ENCODE results near the gene ZNF329. TPM values are rescaled to one million over a fixed set of nuclear protein-coding genes. Genes with fewer than 3 reads are reported as not detected.

The ZNF329 gene
- total and polyA plus RNA-seq, 2 of the 13 experiments (the other 11 are each of a cell fraction or from before 2014, with no cell fraction given): 3.8 to 9.6 TPM

DNA sequence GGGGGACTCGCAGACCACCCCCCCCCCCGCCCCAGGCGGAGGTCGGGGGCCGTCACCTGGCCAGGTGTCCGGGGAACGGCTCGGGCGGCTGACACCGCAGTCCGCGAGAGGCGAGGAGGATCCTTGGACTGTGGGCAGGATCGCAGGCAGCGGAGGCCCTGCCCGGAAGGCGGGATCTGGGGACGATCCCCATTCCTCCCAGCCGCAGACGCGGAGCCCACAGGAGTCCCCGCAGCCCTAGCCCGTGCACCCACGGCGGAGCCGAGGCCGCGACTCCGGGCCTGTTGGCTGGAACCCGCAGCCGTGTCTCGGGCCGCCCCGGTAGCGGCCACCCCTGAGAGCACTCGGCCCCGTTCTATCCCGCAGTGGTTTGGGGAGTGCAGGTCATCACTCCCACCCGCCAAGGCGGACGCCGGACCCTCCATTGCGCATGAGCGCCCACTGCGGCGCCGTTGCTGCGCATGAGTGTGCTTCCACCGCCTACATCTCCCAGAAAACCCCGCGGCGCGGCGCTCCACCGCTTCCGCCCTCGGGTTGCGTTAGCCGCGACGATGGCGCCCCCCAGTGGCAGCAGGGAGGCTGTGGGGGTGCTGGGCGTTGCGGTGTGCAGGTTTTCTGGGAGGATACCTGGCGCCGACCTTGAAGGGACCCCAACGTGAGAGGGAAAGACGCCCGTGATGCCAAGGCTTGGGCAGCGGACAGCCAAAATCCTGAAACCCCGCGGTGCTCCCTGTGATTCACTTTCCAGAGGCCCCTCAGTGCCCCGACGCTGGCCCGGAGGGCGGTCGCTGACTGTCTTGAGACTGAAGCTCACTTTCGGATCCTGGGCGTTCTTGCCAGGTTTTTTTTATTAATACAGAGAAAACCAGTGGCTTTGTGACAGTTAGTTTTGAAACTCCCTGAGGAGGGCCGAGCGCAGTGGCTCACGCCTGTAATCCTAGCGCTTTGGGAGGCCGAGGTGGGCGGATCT, 4.4 kb upstream of the ZNF329 start (continued):
- TF ChIP-seq, protein P1, sequence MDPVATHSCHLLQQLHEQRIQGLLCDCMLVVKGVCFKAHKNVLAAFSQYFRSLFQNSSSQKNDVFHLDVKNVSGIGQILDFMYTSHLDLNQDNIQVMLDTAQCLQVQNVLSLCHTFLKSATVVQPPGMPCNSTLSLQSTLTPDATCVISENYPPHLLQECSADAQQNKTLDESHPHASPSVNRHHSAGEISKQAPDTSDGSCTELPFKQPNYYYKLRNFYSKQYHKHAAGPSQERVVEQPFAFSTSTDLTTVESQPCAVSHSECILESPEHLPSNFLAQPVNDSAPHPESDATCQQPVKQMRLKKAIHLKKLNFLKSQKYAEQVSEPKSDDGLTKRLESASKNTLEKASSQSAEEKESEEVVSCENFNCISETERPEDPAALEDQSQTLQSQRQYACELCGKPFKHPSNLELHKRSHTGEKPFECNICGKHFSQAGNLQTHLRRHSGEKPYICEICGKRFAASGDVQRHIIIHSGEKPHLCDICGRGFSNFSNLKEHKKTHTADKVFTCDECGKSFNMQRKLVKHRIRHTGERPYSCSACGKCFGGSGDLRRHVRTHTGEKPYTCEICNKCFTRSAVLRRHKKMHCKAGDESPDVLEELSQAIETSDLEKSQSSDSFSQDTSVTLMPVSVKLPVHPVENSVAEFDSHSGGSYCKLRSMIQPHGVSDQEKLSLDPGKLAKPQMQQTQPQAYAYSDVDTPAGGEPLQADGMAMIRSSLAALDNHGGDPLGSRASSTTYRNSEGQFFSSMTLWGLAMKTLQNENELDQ (CRISPR knock-in tag; IDR thresholded peaks at IDR 0.05; ENCODE audit: borderline replicate concordance): no peak
- TF ChIP-seq NR3C1 (CRISPR knock-in tag; IDR thresholded peaks at IDR 0.05): no peak
- TF ChIP-seq, protein P2, sequence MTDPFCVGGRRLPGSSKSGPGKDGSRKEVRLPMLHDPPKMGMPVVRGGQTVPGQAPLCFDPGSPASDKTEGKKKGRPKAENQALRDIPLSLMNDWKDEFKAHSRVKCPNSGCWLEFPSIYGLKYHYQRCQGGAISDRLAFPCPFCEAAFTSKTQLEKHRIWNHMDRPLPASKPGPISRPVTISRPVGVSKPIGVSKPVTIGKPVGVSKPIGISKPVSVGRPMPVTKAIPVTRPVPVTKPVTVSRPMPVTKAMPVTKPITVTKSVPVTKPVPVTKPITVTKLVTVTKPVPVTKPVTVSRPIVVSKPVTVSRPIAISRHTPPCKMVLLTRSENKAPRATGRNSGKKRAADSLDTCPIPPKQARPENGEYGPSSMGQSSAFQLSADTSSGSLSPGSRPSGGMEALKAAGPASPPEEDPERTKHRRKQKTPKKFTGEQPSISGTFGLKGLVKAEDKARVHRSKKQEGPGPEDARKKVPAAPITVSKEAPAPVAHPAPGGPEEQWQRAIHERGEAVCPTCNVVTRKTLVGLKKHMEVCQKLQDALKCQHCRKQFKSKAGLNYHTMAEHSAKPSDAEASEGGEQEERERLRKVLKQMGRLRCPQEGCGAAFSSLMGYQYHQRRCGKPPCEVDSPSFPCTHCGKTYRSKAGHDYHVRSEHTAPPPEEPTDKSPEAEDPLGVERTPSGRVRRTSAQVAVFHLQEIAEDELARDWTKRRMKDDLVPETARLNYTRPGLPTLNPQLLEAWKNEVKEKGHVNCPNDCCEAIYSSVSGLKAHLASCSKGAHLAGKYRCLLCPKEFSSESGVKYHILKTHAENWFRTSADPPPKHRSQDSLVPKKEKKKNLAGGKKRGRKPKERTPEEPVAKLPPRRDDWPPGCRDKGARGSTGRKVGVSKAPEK (CRISPR knock-in tag; IDR thresholded peaks at IDR 0.05; ENCODE audit: borderline replicate concordance): no peak
- TF ChIP-seq SRSF4 (IDR thresholded peaks at IDR 0.05; ENCODE audit: low read depth, low read length, poor library complexity, severe bottlenecking): no peak
- TF ChIP-seq, protein P3, sequence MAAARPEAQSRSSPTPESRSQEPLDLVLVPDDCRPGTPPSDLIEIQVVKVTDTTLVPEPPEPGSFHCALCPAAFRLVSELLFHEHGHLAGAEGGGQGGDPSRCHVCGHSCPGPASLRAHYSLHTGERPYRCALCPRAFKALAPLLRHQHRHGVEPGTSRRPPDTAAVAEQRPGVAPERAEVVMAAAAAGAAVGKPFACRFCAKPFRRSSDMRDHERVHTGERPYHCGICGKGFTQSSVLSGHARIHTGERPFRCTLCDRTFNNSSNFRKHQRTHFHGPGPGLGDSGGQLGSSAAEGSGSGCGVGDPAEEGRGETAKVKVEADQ (CRISPR knock-in tag; IDR thresholded peaks at IDR 0.05; ENCODE audit: borderline replicate concordance): no peak; the same call in 1 of the 2 replicates
- TF ChIP-seq ZSCAN29 (CRISPR knock-in tag; conservative IDR thresholded peaks at IDR 0.05): no peak
- TF ChIP-seq, protein P4, sequence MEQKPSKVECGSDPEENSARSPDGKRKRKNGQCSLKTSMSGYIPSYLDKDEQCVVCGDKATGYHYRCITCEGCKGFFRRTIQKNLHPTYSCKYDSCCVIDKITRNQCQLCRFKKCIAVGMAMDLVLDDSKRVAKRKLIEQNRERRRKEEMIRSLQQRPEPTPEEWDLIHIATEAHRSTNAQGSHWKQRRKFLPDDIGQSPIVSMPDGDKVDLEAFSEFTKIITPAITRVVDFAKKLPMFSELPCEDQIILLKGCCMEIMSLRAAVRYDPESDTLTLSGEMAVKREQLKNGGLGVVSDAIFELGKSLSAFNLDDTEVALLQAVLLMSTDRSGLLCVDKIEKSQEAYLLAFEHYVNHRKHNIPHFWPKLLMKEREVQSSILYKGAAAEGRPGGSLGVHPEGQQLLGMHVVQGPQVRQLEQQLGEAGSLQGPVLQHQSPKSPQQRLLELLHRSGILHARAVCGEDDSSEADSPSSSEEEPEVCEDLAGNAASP (CRISPR knock-in tag; IDR thresholded peaks at IDR 0.05; ENCODE audit: borderline replicate concordance): peak; percentile 47; the same call in 1 of the 2 replicates
- TF ChIP-seq NCOR1 (IDR thresholded peaks at IDR 0.05; ENCODE audit: borderline replicate concordance, low read length): no peak; the same call in 1 of the 2 replicates
- TF ChIP-seq, protein P5, sequence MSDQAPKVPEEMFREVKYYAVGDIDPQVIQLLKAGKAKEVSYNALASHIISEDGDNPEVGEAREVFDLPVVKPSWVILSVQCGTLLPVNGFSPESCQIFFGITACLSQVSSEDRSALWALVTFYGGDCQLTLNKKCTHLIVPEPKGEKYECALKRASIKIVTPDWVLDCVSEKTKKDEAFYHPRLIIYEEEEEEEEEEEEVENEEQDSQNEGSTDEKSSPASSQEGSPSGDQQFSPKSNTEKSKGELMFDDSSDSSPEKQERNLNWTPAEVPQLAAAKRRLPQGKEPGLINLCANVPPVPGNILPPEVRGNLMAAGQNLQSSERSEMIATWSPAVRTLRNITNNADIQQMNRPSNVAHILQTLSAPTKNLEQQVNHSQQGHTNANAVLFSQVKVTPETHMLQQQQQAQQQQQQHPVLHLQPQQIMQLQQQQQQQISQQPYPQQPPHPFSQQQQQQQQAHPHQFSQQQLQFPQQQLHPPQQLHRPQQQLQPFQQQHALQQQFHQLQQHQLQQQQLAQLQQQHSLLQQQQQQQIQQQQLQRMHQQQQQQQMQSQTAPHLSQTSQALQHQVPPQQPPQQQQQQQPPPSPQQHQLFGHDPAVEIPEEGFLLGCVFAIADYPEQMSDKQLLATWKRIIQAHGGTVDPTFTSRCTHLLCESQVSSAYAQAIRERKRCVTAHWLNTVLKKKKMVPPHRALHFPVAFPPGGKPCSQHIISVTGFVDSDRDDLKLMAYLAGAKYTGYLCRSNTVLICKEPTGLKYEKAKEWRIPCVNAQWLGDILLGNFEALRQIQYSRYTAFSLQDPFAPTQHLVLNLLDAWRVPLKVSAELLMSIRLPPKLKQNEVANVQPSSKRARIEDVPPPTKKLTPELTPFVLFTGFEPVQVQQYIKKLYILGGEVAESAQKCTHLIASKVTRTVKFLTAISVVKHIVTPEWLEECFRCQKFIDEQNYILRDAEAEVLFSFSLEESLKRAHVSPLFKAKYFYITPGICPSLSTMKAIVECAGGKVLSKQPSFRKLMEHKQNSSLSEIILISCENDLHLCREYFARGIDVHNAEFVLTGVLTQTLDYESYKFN (CRISPR knock-in tag; conservative IDR thresholded peaks at IDR 0.05): peak; percentile 28; the same call in 1 of the 2 replicates
- no peak for TF ChIP-seq NR2F1 (CRISPR knock-in tag; IDR thresholded peaks at IDR 0.05)
